ENCODE measurements around the gene FAM168B.

DNA sequence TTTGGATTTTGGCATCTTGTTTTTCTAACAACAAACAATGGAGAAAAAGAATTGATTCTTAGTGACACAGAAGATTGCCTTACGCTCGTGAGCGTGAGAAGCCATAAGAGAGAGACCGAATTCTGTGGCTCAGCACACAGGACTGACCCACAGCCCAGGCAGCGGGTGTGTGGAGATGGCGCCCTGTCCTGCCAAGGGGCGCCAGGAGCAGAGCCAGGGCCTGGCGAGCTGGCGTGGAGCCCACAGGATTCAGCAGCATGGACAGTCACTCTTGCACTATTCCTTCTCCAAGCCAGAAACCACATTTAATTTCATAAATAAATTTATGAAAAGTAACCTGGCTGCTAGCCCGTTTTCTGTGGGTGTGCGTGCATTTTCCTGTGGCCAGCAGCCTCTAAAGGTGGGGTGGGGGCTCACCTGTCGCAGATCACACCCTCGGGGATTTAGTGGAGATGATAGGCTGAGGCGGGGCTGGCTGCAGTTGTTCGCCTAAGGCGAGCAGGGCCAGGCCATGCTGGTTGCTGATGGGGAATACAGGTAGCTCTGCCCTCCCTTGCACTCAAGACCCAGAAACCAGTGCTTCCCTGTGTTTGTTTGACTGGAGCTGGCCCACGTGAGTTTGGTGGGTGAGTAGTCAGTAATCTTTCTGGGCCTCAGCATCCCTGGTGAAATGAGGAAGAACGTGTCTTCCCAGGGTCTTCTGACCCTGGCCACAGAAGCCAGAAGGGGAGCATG is 46.2 kb downstream of the FAM168B start:
- TF ChIP-seq POLR2A (IDR thresholded peaks at IDR 0.05) = no peak
- TF ChIP-seq, protein P1, sequence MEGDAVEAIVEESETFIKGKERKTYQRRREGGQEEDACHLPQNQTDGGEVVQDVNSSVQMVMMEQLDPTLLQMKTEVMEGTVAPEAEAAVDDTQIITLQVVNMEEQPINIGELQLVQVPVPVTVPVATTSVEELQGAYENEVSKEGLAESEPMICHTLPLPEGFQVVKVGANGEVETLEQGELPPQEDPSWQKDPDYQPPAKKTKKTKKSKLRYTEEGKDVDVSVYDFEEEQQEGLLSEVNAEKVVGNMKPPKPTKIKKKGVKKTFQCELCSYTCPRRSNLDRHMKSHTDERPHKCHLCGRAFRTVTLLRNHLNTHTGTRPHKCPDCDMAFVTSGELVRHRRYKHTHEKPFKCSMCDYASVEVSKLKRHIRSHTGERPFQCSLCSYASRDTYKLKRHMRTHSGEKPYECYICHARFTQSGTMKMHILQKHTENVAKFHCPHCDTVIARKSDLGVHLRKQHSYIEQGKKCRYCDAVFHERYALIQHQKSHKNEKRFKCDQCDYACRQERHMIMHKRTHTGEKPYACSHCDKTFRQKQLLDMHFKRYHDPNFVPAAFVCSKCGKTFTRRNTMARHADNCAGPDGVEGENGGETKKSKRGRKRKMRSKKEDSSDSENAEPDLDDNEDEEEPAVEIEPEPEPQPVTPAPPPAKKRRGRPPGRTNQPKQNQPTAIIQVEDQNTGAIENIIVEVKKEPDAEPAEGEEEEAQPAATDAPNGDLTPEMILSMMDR (IDR thresholded peaks at IDR 0.05) = no peak
